Measurements from ENCODE around the gene CWC22.
"Not testable (repeated sequence)": the region's sequence is repeated elsewhere in the genome, so short reads cannot be mapped to it uniquely, and the experiment has no call there.

The CWC22 gene

GRCh38 chr2:180002198-180002770, 4.8 kb downstream of the CWC22 start:
- no peak for DNase-seq

DNA sequence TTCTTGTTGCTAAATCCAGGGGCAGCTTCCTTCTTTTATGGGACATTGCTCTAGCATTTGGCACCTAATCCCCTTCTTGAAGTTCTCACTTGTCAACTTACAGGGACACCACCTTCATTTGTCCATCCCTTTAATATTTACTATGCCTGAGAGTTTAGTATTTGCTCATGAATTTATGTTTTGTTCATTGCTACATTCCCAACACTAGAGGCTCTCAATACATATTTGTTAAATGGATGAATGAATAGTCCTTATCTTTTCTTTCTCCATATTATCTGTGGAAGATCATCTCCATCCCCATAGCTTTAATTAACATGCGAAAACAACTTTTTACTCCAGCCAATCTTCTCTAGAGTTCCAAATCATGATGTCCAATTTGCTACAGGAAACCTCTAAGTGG, 5.4 kb downstream of the CWC22 start:
- no peak for DNase-seq

- DNase-seq = no peak
Observed at GRCh38 chr2:180000434-180000833, 6.7 kb downstream of the CWC22 start.

- no peak for DNase-seq
Observed at GRCh38 chr2:179999000-179999399, 8.1 kb downstream of the CWC22 start.

GRCh38 chr2:179995741-179996515, 11.2 kb downstream of the CWC22 start:
- no peak for DNase-seq

GRCh38 chr2:179991344-179991743, 15.8 kb downstream of the CWC22 start:
- DNase-seq = no peak

- no peak for DNase-seq
Observed at GRCh38 chr2:179990676-179991317, 16.3 kb downstream of the CWC22 start.

DNA sequence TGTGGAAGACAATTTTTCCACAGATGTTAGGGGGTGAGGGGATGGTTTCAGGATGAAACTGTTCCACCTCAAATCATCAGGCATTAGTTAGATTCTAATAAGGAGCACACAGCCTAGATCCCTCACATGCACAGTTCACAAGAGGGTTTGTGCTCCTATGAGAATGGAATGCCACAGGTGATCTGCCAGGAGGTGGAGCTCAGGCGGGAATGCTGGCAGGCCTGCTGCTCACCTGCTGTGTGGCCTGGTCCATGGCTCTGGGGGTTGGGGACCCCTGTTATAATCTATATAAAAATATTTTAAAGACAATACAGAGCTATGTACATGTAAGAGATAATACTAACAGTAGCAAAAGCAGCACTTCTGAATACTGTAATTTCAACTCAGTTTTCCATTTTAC, 19.2 kb downstream of the CWC22 start:
- no peak for DNase-seq

- no peak for DNase-seq
Observed at GRCh38 chr2:179985163-179985820, 21.8 kb downstream of the CWC22 start.

DNA sequence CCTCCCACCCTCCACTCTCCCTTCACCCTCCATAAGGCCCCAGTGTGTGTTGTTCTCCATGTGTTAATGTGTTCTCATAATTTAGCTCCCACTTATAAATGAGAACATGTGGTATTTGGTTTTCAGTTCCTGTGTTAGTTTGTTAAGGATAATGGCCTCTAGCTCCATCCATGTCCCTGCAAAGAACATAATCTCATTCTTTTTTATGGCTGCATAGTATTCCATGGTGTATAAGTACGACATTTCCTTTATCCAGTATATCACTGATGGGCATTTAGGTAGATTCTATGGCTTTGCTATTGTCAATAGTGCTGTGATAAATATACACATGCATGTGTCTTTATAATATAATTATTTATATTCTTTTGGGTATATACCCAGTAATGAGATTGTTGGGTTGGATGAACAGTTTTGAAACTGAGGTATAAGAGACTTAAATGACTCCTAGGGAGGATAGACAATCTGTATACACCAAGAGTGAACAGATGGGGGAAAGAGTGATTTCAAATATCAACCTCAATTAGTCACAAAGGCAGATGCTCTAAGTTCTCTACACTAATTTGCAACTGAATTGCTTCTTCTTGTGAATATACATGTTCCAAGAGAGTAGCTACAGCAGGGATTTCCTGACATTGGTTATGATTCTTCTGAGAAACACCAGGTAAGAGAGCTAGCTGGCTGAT, 23.7 kb downstream of the CWC22 start:
- DNase-seq = no peak

DNA sequence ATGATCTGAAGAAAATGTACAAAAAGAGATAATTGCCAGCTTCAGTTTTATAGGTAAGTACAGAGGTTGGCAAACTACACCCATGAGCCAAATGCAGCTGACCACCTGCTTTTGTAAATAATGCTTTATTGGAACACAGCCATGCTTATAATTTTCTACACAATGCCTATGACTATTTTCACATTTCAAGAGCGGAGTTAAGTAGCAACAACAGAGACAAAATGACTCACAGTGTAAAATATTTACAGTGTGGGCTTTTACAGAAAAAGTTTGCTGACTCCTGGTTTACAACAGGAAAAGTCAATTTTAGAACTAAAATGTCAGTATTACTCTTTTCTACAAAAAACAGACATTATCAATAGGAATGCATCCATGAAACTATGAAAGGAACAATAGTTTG, 26.0 kb downstream of the CWC22 start:
- no peak for DNase-seq

DNA sequence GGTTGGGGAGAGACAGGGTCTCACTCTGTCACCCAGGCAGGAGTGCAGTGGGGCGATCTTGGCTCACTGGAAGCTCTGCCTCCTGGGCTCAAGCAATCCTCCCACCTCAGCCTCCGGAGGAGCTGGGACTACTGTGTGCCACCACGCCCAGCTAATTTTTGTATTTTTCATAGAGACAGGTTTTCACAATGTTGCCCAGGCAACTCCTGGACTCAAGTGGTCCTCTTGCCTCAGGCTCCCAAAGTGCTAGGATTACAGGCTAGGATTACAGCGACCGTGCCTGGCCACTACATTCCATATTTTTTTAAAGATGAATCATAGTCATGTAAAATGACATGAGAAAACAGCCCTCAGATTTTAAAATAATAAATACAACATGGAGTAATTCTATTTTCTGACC, 32.3 kb downstream of the CWC22 start:
- DNase-seq = no peak

- DNase-seq = no peak
Observed at GRCh38 chr2:179966778-179967394, 40.2 kb downstream of the CWC22 start.

- DNase-seq = no peak
Observed at GRCh38 chr2:179965291-179966258, 41.5 kb downstream of the CWC22 start.

DNA sequence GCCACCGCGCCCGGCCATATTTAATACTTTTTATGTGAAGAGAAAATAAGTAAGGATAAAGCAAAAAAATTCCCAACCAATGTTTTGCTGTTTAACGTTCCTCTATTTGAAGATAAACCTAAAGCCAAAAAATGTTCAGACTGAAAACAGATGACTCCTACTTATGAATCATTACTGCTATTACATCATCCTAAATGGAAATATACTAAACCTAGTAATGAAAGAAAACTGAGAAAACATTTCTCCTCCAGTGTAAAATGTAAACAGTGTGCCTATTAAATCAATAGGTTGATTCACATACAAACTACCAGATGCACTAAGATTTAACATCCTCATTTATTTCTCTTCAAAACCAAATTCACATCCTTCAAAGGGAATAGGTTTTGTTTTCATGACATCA, 43.5 kb downstream of the CWC22 start:
- DNase-seq = no peak

GRCh38 chr2:179958251-179958650, 48.8 kb downstream of the CWC22 start:
- not testable (repeated sequence) for DNase-seq

DNA sequence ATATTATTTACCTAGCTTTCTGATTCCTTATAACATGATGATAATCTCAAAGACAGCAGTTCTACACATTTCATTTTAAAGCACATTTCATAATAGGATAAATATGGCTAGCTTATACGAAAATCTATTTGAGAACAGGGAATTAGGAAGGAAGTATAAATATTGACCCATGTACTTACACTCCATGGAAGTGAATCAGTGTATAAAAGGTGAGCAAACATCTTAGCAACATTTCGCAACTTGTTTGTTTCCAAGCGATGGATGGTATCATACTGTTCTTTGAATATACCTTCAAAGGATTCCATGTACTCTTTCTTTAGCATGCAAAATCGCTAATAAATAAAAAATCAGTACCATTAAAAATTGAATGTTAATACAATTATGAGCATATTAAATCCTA, 53.1 kb downstream of the CWC22 start:
- DNase-seq = no peak

- DNase-seq = no peak
Observed at GRCh38 chr2:179953359-179953758, 53.7 kb downstream of the CWC22 start.

GRCh38 chr2:179952658-179953057, 54.4 kb downstream of the CWC22 start:
- no peak for DNase-seq

DNA sequence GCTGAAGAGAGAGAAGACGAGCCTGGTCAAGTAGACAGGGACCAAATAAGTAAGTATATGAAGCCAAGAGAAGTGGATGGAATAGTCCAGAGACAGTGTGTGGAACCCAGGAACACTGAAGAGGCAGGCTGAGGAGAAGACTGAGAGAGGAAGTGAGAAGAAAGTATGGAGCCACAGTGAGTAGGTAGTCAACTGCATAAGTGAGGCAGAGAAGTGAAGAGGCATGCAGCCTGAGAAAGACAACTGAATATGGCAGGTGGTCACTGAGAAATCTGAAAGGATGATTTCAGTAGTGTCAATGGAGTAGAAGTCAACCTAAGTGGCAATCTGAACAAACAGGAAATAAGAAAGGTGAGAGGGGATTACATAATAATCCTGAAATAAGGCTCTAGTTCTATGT, 55.4 kb downstream of the CWC22 start:
- DNase-seq = no peak

GRCh38 chr2:179950391-179950790, 56.7 kb downstream of the CWC22 start:
- DNase-seq = no peak

- DNase-seq = no peak
Observed at GRCh38 chr2:179949438-179949837, 57.7 kb downstream of the CWC22 start.

All from NCI-H1694 (cell line).